Inflammatory macrophage treated with lipopolysaccharide for 1 hour (primary cell): ENCODE results near the gene WBP2.
A peak's percentile ranks its signal among the peaks of the same experiment; 100 is the strongest.
"Not testable (repeated sequence)": the region's sequence is repeated elsewhere in the genome, so short reads cannot be mapped to it uniquely, and the experiment has no call there.

ENCODE experiments used
- DNase-seq, 2 donors: peaks; one replicate each; pipeline ENCODE4 v3.0.0-alpha.2; 2020 to 2022

Gene WBP2

GRCh38 chr17:75812096-75813013, 42.8 kb downstream of the WBP2 start:
- no peak for DNase-seq

GRCh38 chr17:75811174-75811573, 44.0 kb downstream of the WBP2 start:
- no peak for DNase-seq

GRCh38 chr17:75810756-75811155, 44.4 kb downstream of the WBP2 start:
- DNase-seq, result not testable (repeated sequence)

GRCh38 chr17:75810216-75810615, 44.9 kb downstream of the WBP2 start:
- DNase-seq, result no peak

GRCh38 chr17:75809631-75810111, 45.5 kb downstream of the WBP2 start:
- no peak for DNase-seq

GRCh38 chr17:75808905-75809621, 46.1 kb downstream of the WBP2 start:
- peak in 1 of 2 donors; percentile 19 for DNase-seq

GRCh38 chr17:75808549-75808904, 46.6 kb downstream of the WBP2 start:
- no peak for DNase-seq

GRCh38 chr17:75807861-75808260, 47.3 kb downstream of the WBP2 start:
- DNase-seq, result no peak

- no peak for DNase-seq
These were observed 48.2 kb downstream of the WBP2 start for GRCh38 chr17:75806822-75807500.

- no peak for DNase-seq
These were observed 51.3 kb downstream of the WBP2 start for GRCh38 chr17:75803883-75804282.

- no peak for DNase-seq
These were observed 55.7 kb downstream of the WBP2 start for GRCh38 chr17:75799402-75799801.

GRCh38 chr17:75795820-75796607, 59.1 kb downstream of the WBP2 start:
- DNase-seq, result no peak
